ENCODE data around the gene LDB3.

GRCh38 chr10:86662186-86663045 lies 5.9 kb upstream of the LDB3 start:
- no peak for TF ChIP-seq CTCF (conservative IDR thresholded peaks at IDR 0.05 in 1 of 2, IDR thresholded peaks at IDR 0.05 in 1 of 2; ENCODE audit: extremely low read depth in 1 of 2, insufficient read depth in 1 of 2, low read depth in 1 of 2, low read length in 2 of 2)
- no peak for TF ChIP-seq EZH2 (IDR thresholded peaks at IDR 0.05; ENCODE audit: borderline replicate concordance, low read length)
